ENCODE results near the gene IL13.

The IL13 gene

DNA sequence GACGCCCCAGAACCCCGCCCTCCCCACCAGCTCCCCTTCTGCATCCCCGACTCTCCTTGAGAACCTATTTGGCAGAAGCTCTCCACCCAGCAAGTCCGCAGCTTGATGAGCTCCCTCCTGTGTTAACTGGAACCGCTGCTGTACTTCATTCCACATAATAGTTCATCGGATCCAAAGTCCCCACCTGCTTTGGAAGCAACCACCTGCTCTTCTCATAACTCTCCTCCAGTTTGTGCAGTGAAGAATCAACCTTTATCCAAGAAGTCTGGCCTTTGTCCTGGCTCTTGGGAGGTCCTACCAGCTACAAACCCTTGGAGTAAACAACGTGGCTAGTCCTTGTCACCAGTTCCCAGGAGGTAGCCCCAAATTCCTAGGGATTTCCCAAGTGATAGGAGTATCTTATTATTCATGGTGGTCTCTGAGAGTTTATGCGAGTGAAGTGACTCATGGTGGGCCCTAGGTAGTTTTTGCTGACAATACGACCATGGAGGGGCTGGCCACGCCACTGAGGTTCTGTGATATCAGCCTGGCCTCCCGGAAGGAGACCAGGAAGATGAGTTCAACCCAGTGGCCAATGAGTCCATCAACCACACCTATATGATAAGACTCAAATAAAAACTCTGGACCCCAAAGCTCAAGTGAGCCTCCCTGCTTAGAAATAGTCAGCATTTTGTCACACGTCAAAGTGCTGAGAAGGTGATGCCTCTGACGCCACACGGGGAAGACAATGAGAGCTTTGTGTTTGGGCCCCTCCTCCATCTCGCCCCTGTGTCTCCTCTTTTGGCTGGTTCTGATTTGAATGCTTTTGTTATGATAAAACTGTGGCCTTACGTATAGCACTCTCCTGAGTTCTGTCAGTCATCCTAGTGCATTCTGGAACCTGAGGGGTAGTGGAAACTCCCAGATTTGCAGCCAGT, 12.3 kb downstream of the IL13 start:
- no peak for DNase-seq (ENCODE audit: low spot score)

DNA sequence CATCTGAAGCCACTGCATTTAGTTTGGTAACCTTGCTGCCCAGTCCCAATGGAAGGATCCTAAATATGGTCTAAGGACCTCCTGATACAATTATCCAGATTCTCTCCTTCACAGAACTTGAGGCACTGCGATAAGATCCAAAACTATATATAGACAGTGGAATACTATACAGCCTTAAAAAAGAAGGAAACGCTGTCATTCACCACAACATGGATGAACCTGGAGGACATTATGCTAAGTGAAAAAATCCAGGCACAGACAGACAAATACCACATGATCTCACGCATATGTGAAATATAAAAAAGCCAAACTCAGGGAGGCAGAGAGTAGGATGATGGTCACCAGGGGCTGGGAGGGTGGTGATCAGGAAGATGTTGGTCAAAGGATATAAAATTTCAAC, 13.0 kb downstream of the IL13 start:
- DNase-seq (ENCODE audit: low spot score), result no peak

DNA sequence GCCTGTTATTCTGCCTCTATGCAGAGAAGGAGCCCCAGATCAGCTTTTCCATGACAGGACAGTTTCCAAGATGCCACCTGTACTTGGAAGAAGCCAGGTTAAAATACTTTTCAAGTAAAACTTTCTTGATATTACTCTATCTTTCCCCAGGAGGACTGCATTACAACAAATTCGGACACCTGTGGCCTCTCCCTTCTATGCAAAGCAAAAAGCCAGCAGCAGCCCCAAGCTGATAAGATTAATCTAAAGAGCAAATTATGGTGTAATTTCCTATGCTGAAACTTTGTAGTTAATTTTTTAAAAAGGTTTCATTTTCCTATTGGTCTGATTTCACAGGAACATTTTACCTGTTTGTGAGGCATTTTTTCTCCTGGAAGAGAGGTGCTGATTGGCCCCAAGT, 15.5 kb downstream of the IL13 start:
- peak; percentile 36 for DNase-seq (ENCODE audit: low spot score)

- DNase-seq (ENCODE audit: low spot score), result no peak
These were observed 16.1 kb downstream of the IL13 start, which contains the start of gene IL4 for GRCh38 chr5:132673939-132674630. Gene IL4 (plus strand): TSS chr5:132673989. CDS start chr5:132674051, 62 bp downstream.

GRCh38 chr5:132674671-132675506, 16.9 kb downstream of the IL13 start:
- no peak for DNase-seq (ENCODE audit: low spot score)

- no peak for DNase-seq (ENCODE audit: low spot score)
These were observed 18.1 kb downstream of the IL13 start for GRCh38 chr5:132675936-132676689.

DNA sequence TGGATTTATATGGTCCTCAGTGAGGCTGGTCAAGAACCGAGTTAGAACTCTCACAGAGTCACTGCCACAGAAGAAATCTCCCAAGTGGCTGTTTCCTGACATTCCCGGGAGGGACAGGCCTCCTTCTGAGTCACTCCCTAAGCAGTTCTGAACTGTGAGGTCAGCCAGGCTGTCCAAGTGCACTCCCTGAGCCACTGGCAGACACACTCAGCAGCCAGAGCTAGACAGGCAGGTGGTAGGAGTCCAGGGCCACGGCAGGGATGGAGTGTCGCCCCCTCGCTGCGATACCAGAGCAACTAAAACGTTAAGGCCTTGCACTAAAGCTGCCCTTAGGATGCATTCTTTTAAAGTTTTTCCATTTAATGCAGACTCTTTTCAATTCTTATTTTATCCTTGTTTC, 19.2 kb downstream of the IL13 start:
- no peak for DNase-seq (ENCODE audit: low spot score)

DNA sequence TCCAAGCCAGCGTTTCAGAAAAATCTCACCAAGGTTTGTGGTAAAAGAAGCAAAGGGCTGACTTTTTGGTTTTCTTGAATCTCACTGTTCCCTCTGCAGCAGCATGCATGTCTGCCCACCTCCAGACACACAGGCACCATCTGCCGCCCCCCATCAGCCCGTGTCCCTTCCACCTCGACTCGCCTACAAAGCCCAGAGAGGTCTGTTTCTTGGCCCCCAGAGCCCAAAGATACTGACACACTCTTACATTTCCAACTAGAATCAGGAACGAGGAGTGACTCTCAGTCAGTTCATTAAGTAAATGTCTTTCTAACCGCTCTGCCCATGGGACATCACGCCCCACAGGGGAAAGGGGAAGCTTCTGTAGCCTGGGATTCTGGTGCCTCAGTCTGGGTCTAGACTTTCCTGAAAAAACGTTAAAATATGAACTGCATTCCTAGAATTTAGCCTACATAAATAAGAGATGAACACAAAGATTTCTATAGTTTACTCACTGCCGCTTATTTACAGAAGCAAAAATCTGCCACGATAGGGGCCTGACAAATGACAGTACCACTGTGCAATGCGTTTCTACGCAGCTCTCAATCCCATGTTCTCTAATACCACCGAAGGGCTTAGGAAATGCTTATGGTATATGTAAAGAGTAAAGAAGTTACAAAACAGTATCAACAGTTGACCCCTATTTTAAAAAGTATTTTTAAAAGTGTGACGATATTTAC, 19.9 kb downstream of the IL13 start:
- no peak for DNase-seq (ENCODE audit: low spot score)

GRCh38 chr5:132678735-132679134, 20.8 kb downstream of the IL13 start:
- no peak for DNase-seq (ENCODE audit: low spot score)

DNA sequence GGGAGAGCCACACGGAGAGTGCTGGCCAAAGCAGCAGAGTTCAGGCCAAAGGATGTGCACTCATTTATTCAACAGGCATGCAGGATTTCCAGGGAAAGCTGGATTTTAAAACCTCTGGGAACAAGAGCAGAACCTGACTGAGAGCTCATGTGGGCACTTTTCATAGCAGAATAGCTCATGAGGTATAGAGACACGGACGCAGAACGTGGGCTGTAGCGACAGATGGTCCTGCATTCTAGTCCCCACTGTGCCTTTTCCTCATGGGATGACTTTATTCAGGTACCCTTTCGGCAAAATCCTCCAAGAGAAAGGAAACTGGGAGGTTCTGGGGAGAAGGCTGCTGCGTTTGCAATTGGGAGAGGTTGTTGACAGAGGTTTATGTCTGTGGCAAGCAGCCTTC, 21.2 kb downstream of the IL13 start:
- no peak for DNase-seq (ENCODE audit: low spot score)

- DNase-seq (ENCODE audit: low spot score), result no peak
These were observed 21.9 kb downstream of the IL13 start for GRCh38 chr5:132679717-132680380.

- no peak for DNase-seq (ENCODE audit: low spot score)
These were observed 23.0 kb downstream of the IL13 start for GRCh38 chr5:132680780-132681475.

DNA sequence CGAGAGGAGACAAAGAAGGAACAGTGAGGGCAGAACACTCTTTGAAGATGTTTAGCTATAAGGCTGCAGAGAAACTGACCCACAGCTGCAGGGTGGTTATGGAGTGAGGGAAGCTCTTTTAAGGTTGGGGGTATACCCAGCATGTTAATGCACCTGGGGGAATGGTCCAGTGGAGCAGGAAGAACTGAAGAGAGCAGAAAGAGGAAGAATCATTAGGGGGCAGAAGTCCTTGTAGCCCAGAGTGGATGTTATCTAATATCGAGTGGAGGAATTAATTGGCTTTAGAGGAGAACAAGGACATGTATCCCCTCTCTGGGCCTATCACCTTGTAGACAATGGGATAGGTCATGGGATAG, 23.5 kb downstream of the IL13 start:
- no peak for DNase-seq (ENCODE audit: low spot score)

DNA sequence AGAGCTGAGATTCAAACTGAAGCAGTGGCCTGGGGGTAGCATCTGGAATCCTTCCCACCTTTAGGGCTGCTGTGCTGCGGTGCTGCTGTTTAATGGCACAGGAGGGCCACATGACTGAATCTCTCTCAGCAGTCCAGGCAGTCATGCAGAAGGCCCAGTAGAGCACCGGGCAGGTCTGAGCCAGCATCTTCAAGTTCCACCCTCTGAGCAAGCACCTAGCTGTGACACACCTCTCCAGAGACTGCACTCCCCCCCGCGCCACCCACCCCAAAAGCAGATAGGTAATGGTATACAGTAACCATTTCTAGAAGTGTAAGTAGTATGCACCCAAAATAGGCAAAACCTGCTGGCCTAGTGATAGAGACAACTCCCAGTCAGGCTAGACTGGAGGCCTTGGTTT, 24.0 kb downstream of the IL13 start:
- no peak for DNase-seq (ENCODE audit: low spot score)

DNA sequence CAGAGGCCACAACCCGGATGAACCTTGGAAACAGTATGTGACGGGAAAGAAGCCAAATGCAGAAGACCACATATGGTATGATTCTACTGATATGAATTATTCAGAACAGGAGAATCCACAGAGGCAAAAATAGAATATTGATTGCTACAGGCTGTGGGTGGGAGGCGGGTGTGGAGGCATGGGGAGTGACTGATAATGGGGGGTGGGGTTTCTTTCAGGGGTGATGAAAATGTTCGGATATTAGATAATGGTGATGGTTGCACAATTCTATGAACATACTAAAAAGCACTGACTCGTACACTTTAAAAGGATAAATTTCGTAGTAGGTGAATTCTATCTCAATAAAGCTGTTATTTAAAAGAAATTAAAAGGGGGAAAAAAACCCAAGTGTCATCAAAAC, 26.5 kb downstream of the IL13 start:
- DNase-seq (ENCODE audit: low spot score), result peak; percentile 27

DNA sequence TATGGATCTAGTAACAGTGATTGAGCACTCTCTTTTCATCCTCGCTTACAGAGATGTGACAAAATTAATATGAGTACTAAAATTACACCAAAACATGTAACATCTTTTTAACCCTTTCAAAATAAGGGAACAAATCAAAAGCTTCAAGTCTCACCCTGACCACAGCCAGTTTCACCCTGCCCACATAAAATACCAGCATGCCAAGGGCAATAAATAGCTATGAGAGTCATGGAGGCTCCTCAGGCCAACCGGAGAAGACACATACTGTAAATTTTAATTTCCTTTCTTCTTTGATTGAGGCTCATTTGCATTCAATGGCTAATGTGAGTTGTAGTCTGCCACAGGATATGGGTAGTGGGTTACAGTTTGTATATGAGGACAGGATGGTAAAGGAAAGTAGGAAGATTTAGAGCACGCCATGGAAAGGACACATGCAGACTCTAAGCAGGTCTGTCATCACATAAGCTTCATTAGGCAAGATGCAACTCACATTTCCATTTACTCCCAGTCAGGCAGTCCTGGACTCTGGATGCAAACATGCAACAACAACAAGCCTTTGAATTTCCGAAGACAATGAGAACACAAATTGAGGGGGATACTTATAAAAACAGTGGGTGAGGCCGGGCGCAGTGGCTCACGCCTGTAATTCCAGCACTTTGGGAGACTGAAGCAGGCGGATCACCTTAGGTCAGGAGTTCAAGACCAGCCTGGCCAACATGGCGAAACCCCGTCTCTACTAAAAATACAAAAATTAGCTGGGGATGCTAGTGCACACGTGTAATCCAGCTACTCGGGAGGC, 27.1 kb downstream of the IL13 start:
- DNase-seq (ENCODE audit: low spot score), result no peak

DNA sequence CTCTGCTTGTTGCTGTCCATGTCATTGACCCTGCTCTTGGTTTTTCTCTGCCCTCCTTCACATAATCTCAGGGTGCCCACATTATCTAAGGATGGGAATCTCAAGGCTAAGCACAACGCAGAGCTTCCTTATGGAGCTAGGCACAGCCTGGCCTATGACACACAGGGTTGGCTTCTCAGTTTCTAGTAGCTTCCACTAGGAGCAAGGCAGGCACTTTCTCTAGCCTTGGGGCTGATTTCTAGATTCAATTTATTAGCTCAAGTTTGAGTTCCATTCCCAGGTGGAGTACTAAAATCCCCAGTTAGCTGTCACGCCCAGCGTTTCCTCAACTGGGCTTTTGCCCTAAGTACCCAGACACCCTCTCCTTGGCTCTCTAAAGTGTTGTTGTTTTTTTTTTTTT, 28.2 kb downstream of the IL13 start:
- no peak for DNase-seq (ENCODE audit: low spot score)

GRCh38 chr5:132687995-132688394, 30.0 kb downstream of the IL13 start:
- no peak for DNase-seq (ENCODE audit: low spot score)
